HCT116 (cell line): ENCODE measurements around the gene NCOA1. TPM values are rescaled to one million over a fixed set of nuclear protein-coding genes. Genes with fewer than 3 reads are reported as not detected.

Experiments used
- ATAC-seq: fragments of 200-7000 bp; cut with Tn5 transposase; 2 replicates; pipeline ENCODE4 v1.9.1; 2020; ENCODE audit warnings: mild to moderate bottlenecking, moderate library complexity
- BruUV-seq: library from RNA; stranded (reverse); fragments of 400-500 nt; replicated peaks from 2 replicates; lab custom pipeline; 2021; lab: Mats Ljungman, UMichigan
- CTCF ChIA-PET: fragments of 300-600 bp; sonication (Branson Sonifier 250); formaldehyde crosslinking; loops from one replicate; lab custom pipeline; 2021; ENCODE audit warnings: antibody characterized with exemption; lab: Charles Lee
- POLR2A ChIA-PET: fragments of 300-600, 350-600 bp; sonication (Branson Sonifier 250); formaldehyde crosslinking; loops from one replicate; lab custom pipeline; 2021; ENCODE audit warnings: antibody characterized with exemption; lab: Charles Lee
- RAD21 ChIA-PET, 2 experiments: fragments of 300-600 bp; sonication (Branson Sonifier 250); formaldehyde crosslinking; loops; one replicate each; lab custom pipeline; 2023; ENCODE audit warnings: low total read pairs in 2 of 2; ENCODE audit not compliant: uncharacterized antibody in 2 of 2, unreplicated experiment in 2 of 2, low non-redundant PET in 1 of 2; lab: Charles Lee
- DNase-seq: peaks from one replicate; pipeline ENCODE4 v3.0.0-alpha.2; 2010; ENCODE audit warnings: low read depth, low spot score
- H2AFZ ChIP-seq: fragments of 200-600 bp; shearing (Covaris generic), sonication (generic); 2 replicates; pipeline ENCODE4 v1.6.1; 2017; ENCODE audit warnings: low read depth, mixed run types, mixed read lengths, antibody characterized with exemption, low read length; ENCODE audit not compliant: poor library complexity, severe bottlenecking
- H3K27ac ChIP-seq: 2 replicates; pipeline ENCODE4 v1.5.1; 2012; ENCODE audit warnings: low read depth, low read length
- H3K27me3 ChIP-seq: fragments of 200-600 bp; sonication (generic); 2 replicates; pipeline ENCODE4 v1.6.1; 2016; ENCODE audit warnings: mixed run types, low read length, mixed read lengths; ENCODE audit not compliant: insufficient read depth
- H3K36me3 ChIP-seq, 2 experiments: fragments of 200-500 bp in 1 of 2; fragments of 200-600 bp in 1 of 2; sonication (Bioruptor generic) in 1 of 2; sonication (generic) in 1 of 2; 2 replicates each; pipeline versions ENCODE4 v1.5.1 to v1.6.1; 2014 to 2016; ENCODE audit warnings: low read length in 2 of 2, inconsistent platforms in 1 of 2, mixed read lengths in 1 of 2, mixed run types in 1 of 2; ENCODE audit not compliant: insufficient read depth in 2 of 2, control insufficient read depth in 1 of 2
- H3K4me1 ChIP-seq, 2 experiments: fragments of 200-600 bp in 1 of 2; sonication (generic) in 1 of 2; 2 replicates each; pipeline versions ENCODE4 v1.5.1 to v1.6.1; 2012 to 2017; ENCODE audit warnings: low read length in 2 of 2, inconsistent platforms in 1 of 2, mild to moderate bottlenecking in 1 of 2, mixed read lengths in 1 of 2, mixed run types in 1 of 2, moderate library complexity in 1 of 2; ENCODE audit not compliant: insufficient read depth in 2 of 2, control insufficient read depth in 1 of 2
- H3K4me2 ChIP-seq: fragments of 200-600 bp; sonication (generic); 2 replicates; pipeline ENCODE4 v1.6.1; 2017; ENCODE audit warnings: mixed run types, low read length, mixed read lengths
- H3K4me3 ChIP-seq, 2 experiments: fragments of 200-600 bp in 1 of 2; sonication (generic) in 1 of 2; replicated peaks in 1 of 2; 2 replicates each; pipeline ENCODE4 v1.5.1; 2011 to 2016; ENCODE audit warnings: low read length in 2 of 2, control low read depth in 1 of 2, low read depth in 1 of 2, mild to moderate bottlenecking in 1 of 2, mixed read lengths in 1 of 2, mixed run types in 1 of 2
- H3K79me2 ChIP-seq: fragments of 200-600 bp; sonication (generic); 2 replicates; pipeline ENCODE4 v1.6.1; 2017; ENCODE audit warnings: mild to moderate bottlenecking, mixed run types, low read length, moderate library complexity, mixed read lengths; ENCODE audit not compliant: insufficient read depth
- H3K9ac ChIP-seq: fragments of 200-600 bp; sonication (generic); 2 replicates; pipeline ENCODE4 v1.6.1; 2016; ENCODE audit warnings: low read length, mixed read lengths
- H3K9me2 ChIP-seq: fragments of 200-600 bp; sonication (generic), shearing (Covaris generic); 2 replicates; pipeline ENCODE4 v1.6.1; 2017; ENCODE audit warnings: mixed run types, mild to moderate bottlenecking, moderate library complexity; ENCODE audit not compliant: insufficient read depth
- H3K9me3 ChIP-seq, 2 experiments: fragments of 200-500 bp in 1 of 2; fragments of 200-600 bp in 1 of 2; sonication (Bioruptor generic) in 1 of 2; sonication (generic) in 1 of 2; 2 replicates each; pipeline ENCODE4 v1.6.1; 2014 to 2017; ENCODE audit warnings: low read length in 2 of 2, mixed read lengths in 2 of 2, inconsistent platforms in 1 of 2, low read depth in 1 of 2, mild to moderate bottlenecking in 1 of 2, mixed run types in 1 of 2, moderate library complexity in 1 of 2; ENCODE audit not compliant: control insufficient read depth in 1 of 2, insufficient read depth in 1 of 2
- H4K20me1 ChIP-seq: fragments of 200-600 bp; sonication (generic), shearing (Covaris generic); 2 replicates; pipeline ENCODE4 v1.6.1; 2017; ENCODE audit warnings: mixed run types, mild to moderate bottlenecking, moderate library complexity; ENCODE audit not compliant: insufficient read depth
- ATF3 ChIP-seq: IDR thresholded peaks from 2 replicates; pipeline ENCODE4 v1.6.1; 2012
- CTCF ChIP-seq, 3 experiments: fragments of 200-600 bp in 1 of 3; sonication (generic) in 1 of 3; IDR thresholded peaks in 2 of 3; conservative IDR thresholded peaks in 1 of 3; 2 replicates each; pipeline ENCODE4 v1.5.1; 2012 to 2017; ENCODE audit warnings: low read depth in 2 of 3, low read length in 2 of 3, antibody characterized with exemption in 1 of 3, borderline replicate concordance in 1 of 3, control low read depth in 1 of 3, mild to moderate bottlenecking in 1 of 3, mixed read lengths in 1 of 3, mixed run types in 1 of 3, moderate library complexity in 1 of 3; ENCODE audit not compliant: insufficient read depth in 1 of 3
- ELF1 ChIP-seq: IDR thresholded peaks from 2 replicates; pipeline ENCODE4 v1.6.1; 2012; ENCODE audit warnings: low read depth, borderline replicate concordance
- EZH2phosphoT487 ChIP-seq: fragments of 200-600 bp; IDR thresholded peaks from 2 replicates; pipeline ENCODE4 v1.6.1; 2018; ENCODE audit warnings: antibody characterized with exemption, borderline replicate concordance
- FOSL1 ChIP-seq: IDR thresholded peaks from 2 replicates; pipeline ENCODE4 v1.6.1; 2012; ENCODE audit warnings: low read depth
- JUND ChIP-seq: IDR thresholded peaks from 2 replicates; pipeline ENCODE4 v1.6.1; 2012
- POLR2AphosphoS5 ChIP-seq: IDR thresholded peaks from 2 replicates; pipeline ENCODE4 v1.6.1; 2011; ENCODE audit warnings: mild to moderate bottlenecking, low read depth, low read length, moderate library complexity
- RAD21 ChIP-seq: IDR thresholded peaks from 2 replicates; pipeline ENCODE4 v1.6.1; 2012; ENCODE audit warnings: low read depth, mild to moderate bottlenecking
- REST ChIP-seq: IDR thresholded peaks from 2 replicates; pipeline ENCODE4 v1.6.1; 2012; ENCODE audit warnings: low read depth
- SP1 ChIP-seq: IDR thresholded peaks from 2 replicates; pipeline ENCODE4 v1.6.1; 2012; ENCODE audit warnings: low read depth
- SRF ChIP-seq: IDR thresholded peaks from 2 replicates; pipeline ENCODE4 v1.6.1; 2012; ENCODE audit warnings: low read depth
- TCF7L2 ChIP-seq: IDR thresholded peaks from 2 replicates; pipeline ENCODE4 v1.7.0; 2011; ENCODE audit warnings: borderline replicate concordance, inconsistent platforms; ENCODE audit not compliant: insufficient read depth, insufficient read length; ENCODE audit errors: extremely low read depth
- YY1 ChIP-seq: IDR thresholded peaks from 2 replicates; pipeline ENCODE4 v1.6.1; 2011; ENCODE audit warnings: low read length, low read depth, moderate library complexity, mild to moderate bottlenecking; ENCODE audit not compliant: insufficient replicate concordance; ENCODE audit errors: extremely low read depth
- ZBTB33 ChIP-seq: IDR thresholded peaks from 2 replicates; pipeline ENCODE4 v1.6.1; 2011; ENCODE audit warnings: mild to moderate bottlenecking, low read length, moderate library complexity; ENCODE audit not compliant: insufficient replicate concordance; ENCODE audit errors: extremely low read depth
- ZFX ChIP-seq: fragments of 450-650 bp; IDR thresholded peaks from 2 replicates; pipeline ENCODE4 v1.6.1; 2017
- ZNF274 ChIP-seq: fragments of 200-500 bp; sonication (Bioruptor generic); IDR thresholded peaks from 2 replicates; pipeline ENCODE4 v1.6.1; 2014; ENCODE audit warnings: mild to moderate bottlenecking, low read depth, low read length, inconsistent platforms
- intact Hi-C: fragments of 100-400 bp; cut with micrococcal nuclease; formaldehyde crosslinking; loops from 2 replicates; pipeline ENCODE4 v1.10.0; 2022
- total RNA-seq: library from RNA; stranded (reverse); gene quantifications from one replicate; pipeline ENCODE4 v1.2.1, GENCODE V29; 2021; ENCODE audit not compliant: unreplicated experiment

Gene NCOA1
- total RNA-seq, 1 experiment from 2014 or later, result 10.4 TPM

GRCh38 chr2:24766609-24767008 lies 275.6 kb downstream of the NCOA1 start:
- Histone ChIP-seq H3K4me2 (no peak overlapping the region), H3K27ac (no peak overlapping the region), H3K9ac (no peak overlapping the region), H2AFZ (no peak overlapping the region), H3K4me1 (peaks cover 2 to 10% of the 10 kb centered on the region in 2 experiments; a peak in 3 of 4 replicates), H3K36me3 (no peaks in the 10 kb centered on the region), H3K4me3 (no peak overlapping the region), H3K9me3 (no peaks in the 10 kb centered on the region), H3K9me2 (no peaks in the 10 kb centered on the region), H3K79me2 (no peaks in the 10 kb centered on the region), H3K27me3 (no peaks in the 10 kb centered on the region), H4K20me1 (no peaks in the 10 kb centered on the region)
- RAD21 ChIA-PET, result no interaction called here
- no TSS peak for BruUV-seq
- DNase-seq, result no peak
- no peak for ATAC-seq
- CTCF ChIA-PET, result no interaction called here
- TF ChIP-seq SP1, result no peak
- TF ChIP-seq FOSL1, result no peak
- no peak for TF ChIP-seq EZH2phosphoT487
- no peak for TF ChIP-seq ZFX
- no peak for TF ChIP-seq YY1
- TF ChIP-seq ATF3, result no peak
- no peak for TF ChIP-seq RAD21
- TF ChIP-seq POLR2AphosphoS5, result no peak
- no peak for TF ChIP-seq ELF1
- no peak for TF ChIP-seq JUND
- TF ChIP-seq SRF, result no peak
- TF ChIP-seq CTCF (IDR thresholded peaks at IDR 0.05 in 2 of 3, conservative IDR thresholded peaks at IDR 0.05 in 1 of 3; ENCODE audit: borderline replicate concordance in 1 of 3, insufficient read depth in 1 of 3, low read depth in 2 of 3, low read length in 2 of 3), result no peak
- no peak for TF ChIP-seq ZNF274
- TF ChIP-seq REST, result no peak
- TF ChIP-seq ZBTB33, result no peak
- no peak for TF ChIP-seq TCF7L2
- POLR2A ChIA-PET, result no interaction called here
- intact Hi-C loops, result no loop called here
